CD4-positive, alpha-beta T cell treated with Interleukin-1 beta for 1 hour (primary cell): Measurements from ENCODE around the gene MYLK2.

Experiments
- DNase-seq, 2 donors: peaks; one replicate each; pipeline ENCODE4 v3.0.0-alpha.2; 2020 to 2022

The MYLK2 gene

DNA sequence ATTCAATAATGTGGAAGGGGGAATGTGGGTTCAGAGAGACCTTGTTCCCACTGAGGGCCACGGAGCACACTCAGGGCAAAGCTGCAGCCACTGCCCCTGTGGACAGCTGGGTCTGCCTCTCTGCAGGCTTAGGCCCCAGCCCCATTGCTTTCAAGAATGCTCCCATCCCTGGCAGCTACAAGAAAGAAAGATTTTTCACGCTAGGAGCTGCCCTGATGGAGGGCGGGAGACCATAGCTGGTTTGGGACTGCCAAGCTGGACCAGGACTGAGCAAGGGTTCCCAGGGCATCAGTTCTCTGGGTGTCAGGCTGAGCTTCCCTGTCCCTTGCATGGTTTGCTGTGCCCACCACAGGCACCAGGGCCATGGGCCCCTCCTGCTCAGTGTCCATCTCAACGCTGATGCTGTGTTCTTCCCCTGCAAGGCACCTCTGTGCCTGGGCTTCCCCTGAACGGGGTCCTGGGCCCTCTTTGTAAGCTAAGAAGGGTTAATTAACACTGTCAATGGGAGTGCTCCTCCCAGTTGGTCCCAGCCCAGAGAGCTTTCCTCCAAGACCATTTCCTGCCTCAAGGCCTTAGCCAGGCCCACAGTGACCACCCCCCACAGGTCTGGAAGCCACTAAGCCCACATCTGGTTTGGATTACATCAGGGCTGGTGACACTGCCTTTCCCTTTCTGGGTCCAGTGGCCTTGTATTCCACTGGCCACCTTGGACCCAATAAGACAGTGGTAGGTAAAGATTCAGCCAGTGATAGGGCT lies 17.9 kb downstream of the MYLK2 start:
- DNase-seq = no peak

DNA sequence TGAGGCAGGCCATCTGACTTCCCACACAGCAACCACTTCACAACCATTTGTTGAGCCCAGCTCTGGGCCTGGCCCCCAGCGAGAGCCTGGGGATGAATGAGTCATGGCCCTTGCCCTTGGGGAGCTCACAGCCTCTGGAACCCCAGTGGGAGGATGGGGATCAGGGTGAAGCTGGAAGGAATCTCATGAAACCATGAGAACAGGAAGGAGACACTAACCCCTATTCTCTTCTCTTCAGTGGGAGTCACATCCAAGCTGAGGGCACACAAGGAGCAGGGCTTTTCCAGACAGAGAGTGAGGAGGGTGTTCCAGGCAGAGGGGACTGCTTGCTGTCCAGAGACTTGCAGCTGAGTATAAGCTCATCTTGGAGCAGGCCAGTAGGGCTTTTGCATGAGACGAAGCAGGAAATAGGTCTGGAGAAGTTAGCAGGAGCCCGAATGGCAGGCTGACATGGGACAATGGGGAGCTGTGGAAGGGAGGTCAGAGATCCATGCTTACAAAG lies 18.8 kb downstream of the MYLK2 start:
- no peak for DNase-seq

DNA sequence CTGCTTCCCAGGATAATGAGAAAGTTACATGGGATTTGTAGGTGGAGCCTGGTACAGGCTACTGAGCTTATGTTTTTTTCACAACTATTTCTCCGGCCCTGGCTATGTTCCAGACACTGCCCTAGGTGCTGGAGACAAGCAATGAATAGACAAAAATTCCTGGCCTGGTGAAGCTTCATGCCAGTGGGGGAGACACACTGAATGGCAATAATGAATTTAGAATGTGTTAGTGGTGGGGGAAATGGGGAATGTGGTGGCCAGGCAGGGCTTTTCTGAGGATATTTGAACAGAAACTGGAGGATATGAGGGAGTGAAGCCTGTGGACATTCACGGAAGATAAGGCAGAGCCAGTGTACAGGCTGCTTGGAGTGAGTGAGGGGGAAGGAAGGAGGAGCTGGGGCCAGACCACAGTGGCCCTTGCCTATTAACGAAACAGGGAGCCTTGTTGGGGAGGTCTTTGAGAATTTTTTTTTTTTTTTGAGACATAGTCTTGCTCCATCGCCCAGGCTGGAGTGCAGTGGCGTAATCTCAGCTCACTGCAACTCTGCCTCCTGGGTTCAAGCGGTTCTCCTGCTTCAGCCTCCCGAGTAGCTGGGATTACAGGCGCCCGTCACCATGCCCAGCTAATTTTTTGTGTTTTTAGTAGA lies 19.6 kb downstream of the MYLK2 start:
- DNase-seq = no peak

DNA sequence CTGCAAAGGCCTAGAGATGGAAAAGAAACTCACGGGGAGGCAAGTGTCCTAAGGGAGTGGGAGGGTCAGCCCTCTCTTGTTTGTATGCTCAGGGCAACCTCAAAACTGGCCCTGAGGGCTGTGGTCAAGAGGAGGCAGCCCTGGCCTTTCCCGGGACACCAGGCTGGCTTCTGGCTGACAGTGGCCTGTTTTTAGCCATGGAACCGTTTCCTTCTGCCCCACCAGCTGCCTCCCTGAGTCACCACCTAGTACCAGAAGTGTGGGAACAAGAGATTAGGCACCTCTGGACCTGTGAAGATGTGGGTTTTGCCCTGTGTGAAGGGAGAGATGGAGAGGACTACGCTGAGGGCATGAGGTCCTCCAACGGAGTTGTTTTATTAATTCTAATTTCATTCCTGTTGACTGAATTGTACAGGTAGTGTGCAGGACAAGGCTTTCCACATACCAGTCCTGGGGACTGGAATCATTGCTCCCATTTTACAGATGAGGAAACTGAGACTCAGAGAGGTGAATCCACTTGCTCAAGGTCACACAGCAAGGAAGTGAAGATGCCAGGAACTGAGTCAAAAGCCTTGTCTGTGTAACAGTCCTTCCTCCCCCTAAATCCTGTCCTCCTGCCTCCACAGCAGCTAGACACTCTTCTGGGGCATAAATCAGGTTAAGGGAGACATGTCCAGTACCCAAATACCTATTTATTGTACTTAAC lies 20.8 kb downstream of the MYLK2 start:
- no peak for DNase-seq

DNA sequence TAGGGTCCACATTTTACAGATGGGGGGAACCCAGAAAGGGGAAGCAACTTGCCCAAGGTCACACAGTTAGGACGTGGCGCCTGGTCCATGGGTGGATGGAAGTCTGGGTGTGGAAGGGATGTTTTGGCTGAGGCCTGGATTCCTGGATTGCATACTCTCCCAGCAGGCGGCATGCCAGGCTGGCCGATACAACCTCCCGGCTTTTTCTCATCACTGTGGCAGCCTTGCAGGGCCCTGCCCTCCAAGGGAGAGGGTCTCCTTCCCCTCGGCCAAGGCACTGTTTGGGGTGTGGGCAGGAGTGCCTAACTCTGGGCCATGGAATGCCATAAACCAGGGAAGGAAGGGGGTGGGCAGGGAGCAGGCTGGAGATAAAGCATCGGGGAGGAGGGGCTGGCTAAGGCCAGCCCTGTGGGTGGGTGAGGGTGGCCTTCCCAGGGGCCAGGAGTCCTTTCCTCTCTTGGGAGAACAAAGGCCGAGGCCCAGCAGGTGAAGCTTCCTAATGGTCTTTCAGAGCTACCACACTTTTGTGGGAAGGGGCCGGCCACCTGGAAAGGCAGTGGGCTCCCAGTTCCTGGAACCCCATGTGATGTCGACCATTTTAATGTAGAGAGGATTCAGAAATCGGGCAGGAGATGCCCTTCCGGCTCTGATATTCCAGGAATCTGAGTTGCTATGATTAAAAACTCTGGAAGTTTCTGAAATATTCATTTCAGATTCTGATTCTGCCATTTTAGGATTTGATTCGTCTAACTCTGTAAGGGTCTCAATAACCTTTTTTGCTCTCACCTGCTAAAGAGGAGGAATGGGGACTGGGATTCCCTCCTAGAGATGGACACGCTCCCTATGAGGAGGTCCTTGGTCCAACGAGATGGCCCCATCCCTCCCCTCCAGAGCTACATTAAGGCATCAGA lies 22.0 kb downstream of the MYLK2 start:
- DNase-seq = no peak

DNA sequence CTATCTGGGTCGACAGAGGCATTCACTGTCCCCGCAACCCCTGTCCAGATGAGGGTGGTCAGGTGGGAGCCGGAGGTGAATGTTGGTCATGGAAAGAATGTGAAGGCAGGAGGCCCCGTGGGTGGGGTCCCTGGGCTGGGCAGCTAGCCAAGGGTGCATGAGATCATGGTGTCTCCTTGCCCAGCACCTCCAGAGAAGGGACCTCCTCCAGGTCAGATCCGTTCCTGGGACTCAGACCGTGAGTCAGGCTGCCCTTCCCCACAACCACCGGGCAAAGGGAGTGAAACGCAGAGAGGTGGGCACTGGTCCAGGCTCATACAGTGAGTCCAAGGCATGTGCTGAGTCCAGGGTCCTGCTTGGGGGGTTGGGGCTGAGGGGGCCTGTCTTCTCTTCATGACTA lies 22.8 kb downstream of the MYLK2 start:
- DNase-seq = no peak

DNA sequence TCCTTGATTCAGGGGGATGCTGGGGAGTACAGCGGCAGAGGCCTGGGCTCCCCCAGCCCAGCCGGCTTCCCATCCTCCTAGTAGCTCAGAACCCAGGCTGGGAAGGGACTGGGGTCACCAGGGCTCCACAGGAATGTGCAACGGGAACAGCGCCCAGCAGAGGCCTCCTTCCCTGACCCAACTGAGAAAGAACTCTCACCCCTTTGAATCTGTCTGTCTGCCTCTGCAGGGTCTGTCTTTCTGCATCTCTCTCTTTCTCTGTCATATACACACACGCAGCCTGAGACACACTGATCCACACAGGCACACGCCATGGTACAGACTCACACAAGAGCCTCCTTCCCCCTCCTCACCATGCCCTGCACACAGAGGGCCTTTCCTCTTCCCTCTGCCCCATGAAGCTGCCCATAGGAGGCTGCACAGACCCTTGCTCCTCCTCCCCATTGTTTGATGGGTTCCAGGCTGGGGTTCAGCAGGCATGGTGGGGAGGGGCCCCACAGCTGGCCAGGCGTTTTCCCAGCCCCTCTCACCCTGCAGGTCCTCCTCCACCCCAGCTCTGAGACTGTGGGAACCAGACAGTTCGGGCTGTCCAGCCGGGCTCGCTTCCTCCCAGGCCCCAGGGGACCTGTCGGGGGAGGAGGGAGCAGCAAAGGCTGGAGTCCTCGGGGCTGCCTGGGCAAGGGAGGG lies 23.5 kb downstream of the MYLK2 start:
- no peak for DNase-seq

DNA sequence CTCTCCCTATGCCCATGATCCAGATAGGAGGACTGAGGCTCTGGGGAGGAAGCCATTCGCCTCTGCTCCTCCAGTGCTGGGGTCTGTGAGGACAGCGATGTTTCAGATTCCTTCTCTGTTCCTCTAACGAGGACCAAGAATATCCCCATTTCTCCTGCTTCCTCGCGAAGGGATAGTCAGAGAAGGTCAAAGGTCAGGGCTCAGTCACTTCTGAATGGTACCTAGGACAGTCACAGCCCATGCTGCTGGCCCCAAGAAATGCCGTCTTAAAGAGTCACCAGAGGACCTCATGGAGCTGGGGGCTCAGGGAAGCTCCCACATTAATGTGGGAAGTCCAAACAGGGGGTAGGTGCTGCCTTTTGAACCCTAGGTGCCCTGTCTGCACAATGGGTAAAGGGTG lies 24.1 kb downstream of the MYLK2 start:
- DNase-seq = no peak

DNA sequence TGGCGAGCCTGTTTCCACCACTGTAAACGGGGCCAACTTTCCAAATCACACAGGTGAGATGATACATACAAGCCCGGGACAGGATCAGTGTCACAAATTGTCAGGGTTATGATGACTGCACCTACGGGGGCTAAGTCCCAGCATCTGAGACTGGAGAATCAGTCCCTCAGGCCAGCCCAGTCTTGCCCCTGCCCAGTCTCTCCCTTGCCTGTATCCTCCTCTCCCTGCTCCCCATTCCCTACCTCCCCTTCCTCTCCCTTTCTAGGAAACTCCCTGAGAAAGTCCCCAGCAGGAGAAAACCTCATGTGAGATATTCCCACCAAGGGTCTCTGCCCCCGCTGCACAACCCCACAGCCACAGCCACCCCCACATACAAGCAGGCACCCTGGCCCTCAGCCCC lies 24.7 kb downstream of the MYLK2 start:
- DNase-seq = no peak

DNA sequence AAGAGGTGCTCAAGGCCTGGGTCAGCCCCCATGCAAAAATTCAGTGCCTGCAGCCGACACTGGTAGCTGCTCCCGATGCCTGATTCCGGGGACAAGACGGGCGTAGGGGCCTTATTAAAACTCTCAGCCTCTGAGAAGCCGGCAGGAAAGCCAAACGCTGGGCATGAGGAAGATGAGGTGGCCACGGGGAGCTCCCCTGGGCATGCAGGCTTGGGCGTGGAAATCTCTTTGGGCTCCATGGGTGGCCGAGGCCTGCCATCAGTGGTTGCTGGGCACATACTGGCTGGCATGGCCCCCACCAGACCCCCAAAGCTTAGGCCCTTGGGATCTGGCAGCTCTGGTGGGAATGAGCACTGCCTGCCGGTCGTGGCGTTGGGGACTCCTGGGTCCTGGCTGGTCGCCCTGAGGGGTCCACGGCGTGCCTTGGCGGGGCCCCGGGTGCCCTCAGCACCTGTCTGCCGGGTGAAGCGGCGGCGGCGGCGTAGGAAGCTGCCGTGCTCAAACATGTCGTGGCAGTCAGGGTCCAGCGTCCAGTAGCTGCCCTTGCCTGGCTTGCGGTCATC lies 25.7 kb downstream of the MYLK2 start:
- DNase-seq = no peak

DNA sequence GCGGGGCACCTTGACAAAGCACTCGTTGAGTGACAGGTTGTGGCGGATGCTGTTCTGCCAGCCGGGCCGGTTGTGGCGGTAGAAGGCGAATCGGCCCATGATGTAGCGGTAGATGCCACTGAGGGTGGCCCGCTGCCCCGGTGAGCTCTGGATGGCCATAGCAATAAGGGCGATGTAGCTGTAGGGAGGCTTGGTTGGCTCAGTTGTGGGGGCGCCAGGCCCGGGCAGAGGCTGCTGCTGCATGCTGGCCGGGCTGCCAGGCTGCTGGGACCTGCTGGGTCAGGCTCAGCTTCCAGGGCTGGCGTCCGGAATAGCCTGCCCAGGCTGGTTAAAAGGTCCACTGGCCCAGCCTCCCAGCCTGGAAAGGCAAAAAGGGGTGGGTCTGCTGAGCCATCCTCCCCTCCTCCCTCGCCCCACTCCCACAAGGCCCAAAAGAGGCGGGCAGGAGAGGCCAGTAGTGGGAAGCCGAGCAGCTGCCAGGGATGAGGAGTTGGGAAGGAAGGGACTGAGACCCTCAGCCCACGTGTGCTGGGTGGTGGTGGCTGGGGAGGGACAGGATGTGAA lies 26.2 kb downstream of the MYLK2 start, which contains the start of gene FOXS1:
TSS of gene FOXS1 (minus strand) at position 305 of the 564 bp plus-strand sequence. CDS start at position 243, 62 bp downstream.
- no peak for DNase-seq

DNA sequence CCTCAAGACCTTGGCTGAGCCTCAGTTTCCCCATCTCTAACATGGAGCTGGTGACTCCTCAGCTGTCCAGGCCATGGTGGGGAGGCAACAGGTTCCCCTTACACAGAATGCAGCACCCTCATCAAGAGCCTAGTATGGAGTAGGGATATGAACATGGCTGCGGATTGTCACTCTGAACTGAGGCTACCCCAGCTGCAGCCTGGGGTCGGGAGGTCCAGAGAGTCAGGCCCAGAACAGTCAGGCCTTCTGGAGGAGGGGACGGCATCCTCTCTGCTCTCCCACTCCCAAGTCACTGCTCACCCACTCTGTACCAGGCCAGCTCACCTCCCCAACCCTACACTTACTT lies 27.6 kb downstream of the MYLK2 start:
- no peak for DNase-seq

DNA sequence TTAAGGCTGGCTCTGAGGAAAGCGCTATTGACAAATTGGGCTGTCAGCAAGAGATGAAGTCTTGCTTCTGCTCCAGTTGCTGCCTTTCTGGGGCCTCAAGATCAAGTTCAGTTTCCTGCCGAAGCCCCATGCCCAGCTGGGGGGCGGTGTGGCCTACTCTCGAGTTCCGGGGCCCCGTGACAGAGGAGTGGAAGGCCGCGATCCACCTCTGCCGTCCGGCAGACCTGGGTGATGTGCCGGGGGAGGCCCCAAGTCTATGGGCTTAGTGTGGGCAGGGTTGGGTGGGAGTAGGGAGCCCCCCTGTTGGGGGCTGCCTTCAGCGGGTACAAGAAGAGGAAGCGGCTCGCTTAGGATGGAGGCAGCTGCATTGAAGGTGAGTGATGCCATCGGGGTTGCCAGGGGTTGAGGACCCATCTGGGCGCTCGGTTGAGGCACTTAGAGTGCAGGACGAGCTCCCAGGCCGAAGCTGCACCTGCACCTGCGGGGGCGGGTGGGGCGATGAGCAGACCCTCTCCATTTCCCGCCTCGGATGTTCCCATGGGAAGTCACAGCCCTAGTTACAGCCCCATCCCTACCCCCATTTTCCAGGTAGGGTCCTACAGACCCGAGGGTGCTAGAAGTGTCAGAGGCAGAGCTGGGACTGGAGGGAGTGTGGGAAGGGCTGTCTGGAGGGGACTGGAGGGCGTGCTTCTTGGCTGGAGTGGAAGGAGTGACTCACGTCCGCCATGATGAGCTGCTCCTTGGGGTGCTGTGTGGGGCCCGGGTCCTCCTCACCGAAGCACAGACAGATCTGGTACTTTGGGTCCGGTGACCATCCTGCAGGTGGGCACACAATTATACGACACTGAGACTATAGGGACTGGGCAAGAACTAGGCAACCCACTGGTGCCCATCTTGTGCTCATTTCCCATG lies 29.2 kb downstream of the MYLK2 start:
- DNase-seq = no peak

DNA sequence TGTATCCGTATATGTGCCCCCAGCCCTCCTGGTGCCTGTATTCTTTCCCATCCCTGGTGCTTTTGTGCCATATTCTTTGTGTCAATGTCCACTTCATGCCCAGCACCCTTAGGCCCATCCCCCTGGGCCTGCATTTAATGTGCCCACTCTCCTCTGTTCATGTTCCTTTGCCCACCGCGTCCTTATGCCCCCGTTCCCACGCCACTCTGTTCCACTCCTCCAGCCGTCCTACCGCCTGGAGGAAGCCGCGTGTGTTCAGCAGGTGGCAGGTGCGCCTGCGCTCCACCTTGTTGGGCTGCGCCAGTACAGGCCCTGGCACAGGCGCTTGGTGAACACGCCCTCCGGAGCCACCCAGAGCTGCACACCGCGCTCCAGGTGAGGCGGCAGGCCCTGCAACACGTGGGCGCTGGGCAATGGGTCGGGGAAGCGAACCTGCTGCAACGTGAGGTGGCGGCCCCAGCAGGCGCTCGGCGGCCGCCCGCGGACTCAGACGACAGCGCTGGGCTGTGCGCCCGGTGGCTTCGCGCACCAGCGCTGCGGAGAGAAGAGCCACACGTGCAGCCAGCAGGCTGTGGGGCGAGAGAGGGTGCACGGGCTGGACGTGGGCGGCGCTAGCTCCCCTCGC lies 30.3 kb downstream of the MYLK2 start:
- no peak for DNase-seq

DNA sequence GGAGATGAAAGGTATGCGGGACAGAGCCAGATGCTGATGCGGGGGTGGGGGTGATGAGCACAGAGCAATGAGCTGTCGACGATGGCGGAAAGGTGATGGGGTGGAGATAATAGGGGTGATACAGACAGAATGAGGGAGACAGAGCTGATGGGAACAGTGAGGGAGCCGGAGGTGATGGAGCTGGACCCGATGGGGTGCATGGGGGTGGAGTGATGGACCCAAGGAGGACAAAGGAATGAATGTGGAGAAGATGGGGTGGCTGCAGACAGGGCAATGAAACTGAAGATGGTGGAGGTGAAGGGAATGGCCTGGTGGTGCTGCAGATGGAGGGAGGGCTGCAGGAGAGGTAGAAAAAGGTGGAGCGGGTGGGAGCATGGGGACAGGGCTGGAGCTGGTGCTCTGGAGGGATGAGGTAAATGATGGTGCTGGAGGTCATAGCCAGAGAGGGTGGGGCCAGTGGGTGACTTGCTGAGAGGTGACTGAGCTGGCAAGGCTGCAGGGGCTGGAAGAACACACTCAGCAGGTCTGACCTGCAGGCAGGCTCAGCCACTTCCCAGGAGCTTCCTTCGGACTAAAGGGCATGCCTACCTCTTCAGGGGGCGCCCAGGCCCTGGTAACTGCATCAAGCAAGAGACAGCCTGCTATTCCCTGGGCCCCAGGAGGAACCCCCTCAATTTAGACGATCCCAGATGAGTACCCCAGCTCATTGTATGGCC lies 32.2 kb downstream of the MYLK2 start:
- DNase-seq = no peak

DNA sequence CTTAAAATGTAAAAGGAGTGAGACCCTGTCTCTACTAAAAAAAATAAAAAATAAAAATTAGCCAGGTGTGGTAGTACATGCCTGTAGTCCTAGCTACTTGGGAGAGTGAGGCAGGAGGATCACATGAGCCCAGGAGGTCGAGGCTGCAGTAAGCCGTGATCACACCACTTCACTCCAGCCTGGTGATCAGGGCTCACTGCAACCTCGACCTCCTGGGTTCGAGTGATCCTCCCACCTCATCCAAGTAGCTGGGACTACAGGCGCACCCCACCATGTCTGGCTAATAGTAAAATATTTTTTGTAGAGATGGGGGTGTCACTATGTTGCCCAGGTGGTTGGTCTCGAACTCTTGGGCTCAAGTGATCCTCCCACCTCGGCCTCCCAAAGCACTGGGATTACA lies 34.3 kb downstream of the MYLK2 start:
- no peak for DNase-seq

DNA sequence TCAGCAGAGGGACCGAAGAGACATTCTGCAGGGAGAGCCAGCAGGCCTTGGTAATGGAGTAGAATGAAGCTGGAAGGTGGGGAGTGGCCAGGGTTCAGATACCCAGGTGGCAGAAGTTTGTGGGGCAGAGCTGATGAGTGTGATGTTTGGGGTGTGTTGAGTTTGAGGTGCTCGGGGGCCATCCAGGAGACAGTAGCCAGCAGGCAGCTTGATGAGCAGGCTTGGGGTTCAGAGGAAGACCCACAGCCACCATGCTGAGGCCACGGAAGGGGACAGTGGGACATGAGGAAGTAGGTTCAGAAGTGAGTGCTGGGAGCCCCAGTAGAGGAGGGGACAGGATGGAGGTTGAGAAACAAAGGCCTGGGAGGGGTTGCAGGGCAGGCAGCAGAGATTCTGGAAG lies 37.4 kb downstream of the MYLK2 start:
- no peak for DNase-seq

DNA sequence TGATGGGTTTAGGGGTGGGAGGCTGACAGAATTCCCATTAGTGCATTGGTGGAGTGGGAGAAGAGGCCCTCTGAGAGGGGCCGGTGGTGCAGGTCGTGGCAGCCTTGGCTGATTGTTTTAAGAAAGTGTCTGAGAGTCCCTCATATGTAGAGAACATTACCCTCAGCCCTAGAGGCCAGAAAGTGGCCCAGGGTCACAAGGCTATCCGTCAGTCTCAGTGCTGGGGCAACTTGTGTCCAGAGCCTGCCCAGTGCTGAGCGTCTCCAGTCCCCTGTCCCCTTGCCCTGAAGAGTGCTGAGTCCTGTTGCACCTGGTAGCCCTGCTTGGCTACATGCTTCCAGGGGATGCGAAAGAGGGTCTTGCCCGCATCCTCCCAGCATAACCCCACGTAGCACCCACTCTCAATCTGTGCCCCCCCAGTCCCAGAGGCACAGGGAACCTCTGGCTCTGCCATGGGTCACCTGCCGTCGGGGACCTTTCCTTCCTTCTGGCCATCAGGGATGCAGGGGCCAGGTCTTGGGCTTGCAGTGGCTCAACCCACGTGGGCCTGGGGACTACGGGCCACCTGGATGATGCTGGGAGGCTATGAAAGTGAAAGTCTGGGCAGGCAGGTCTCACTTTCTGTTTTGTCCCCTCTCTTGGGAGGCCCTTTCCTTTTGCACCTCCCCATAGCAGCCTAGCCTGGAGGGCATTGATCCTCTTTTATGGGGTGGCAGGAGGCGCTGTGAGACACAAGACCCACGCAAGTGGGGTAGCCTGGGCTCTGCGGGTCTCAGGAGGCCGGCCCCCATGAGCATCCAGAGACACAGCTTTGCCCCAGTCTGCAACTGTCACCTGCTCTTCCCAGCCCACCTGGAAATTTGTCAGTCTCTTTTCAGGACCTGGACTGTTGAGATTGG lies 39.0 kb downstream of the MYLK2 start:
- no peak for DNase-seq
